Smooth muscle cell (in vitro differentiated cells): Measurements from ENCODE around the gene FLOT2. TPM values are rescaled to one million over a fixed set of nuclear protein-coding genes. Genes with fewer than 3 reads are reported as not detected.

ENCODE experiments used
- DNase-seq: peaks from one replicate; lab custom pipeline; 2025; ENCODE audit not compliant: unreplicated experiment; lab: John Stamatoyannopoulos, UW
- H2AFZ ChIP-seq: fragments of 200-600 bp; sonication (generic); 2 replicates; pipeline ENCODE4 v1.6.0; 2016; ENCODE audit warnings: antibody characterized with exemption, low read depth, mild to moderate bottlenecking
- H3F3A ChIP-seq: fragments of 200-600 bp; sonication (generic); 2 replicates; pipeline ENCODE4 v1.6.0; 2017; ENCODE audit warnings: antibody characterized with exemption, low read depth
- H3K27ac ChIP-seq: fragments of 200-600 bp; sonication (generic); 2 replicates; pipeline ENCODE4 v1.5.1; 2016; ENCODE audit warnings: low read depth, mild to moderate bottlenecking
- H3K27me3 ChIP-seq: fragments of 200-600 bp; sonication (generic); 2 replicates; pipeline ENCODE4 v1.6.1; 2016; ENCODE audit warnings: low read depth, mild to moderate bottlenecking
- H3K36me3 ChIP-seq: fragments of 200-600 bp; sonication (generic); 2 replicates; pipeline ENCODE4 v1.5.1; 2016; ENCODE audit warnings: low read depth
- H3K4me1 ChIP-seq: fragments of 200-600 bp; sonication (generic); 2 replicates; pipeline ENCODE4 v1.5.1; 2016; ENCODE audit warnings: low read depth
- H3K4me2 ChIP-seq: fragments of 200-600 bp; sonication (generic); 2 replicates; pipeline ENCODE4 v1.6.0; 2016; ENCODE audit warnings: mild to moderate bottlenecking
- H3K4me3 ChIP-seq: fragments of 200-600 bp; sonication (generic); 2 replicates; pipeline ENCODE4 v1.5.1; 2016; ENCODE audit warnings: mild to moderate bottlenecking
- H3K79me2 ChIP-seq: fragments of 200-600 bp; sonication (generic); 2 replicates; pipeline ENCODE4 v1.6.0; 2016; ENCODE audit warnings: low read depth, mild to moderate bottlenecking
- H3K9ac ChIP-seq: fragments of 200-600 bp; sonication (generic); 2 replicates; pipeline ENCODE4 v1.6.0; 2016; ENCODE audit warnings: low read depth
- H3K9me3 ChIP-seq: fragments of 200-600 bp; sonication (generic); replicated peaks from 2 replicates; pipeline ENCODE4 v1.5.1; 2016; ENCODE audit warnings: low read depth
- H4K20me1 ChIP-seq: fragments of 200-600 bp; sonication (generic); 2 replicates; pipeline ENCODE4 v1.6.0; 2016; ENCODE audit warnings: low read depth
- WGBS: methylation state at CpG from one replicate; pipeline ENCODE4 v1.1.7; 2016; ENCODE audit warnings: low lambda C conversion rate; 5-methylcytosine and 5-hydroxymethylcytosine counted together
- polyA plus RNA-seq: library from polyadenylated mRNA; unstranded; fragments of >200 nt; fragmentation: Nextera tagmentation; extraction: Ambion mirVana; gene quantifications from 2 replicates; pipeline ENCODE4 v1.2.1, GENCODE V29; 2016
- total RNA-seq: library from RNA; depleted of rRNA; stranded (reverse); fragments of >200 nt; gene quantifications from 2 replicates; pipeline ENCODE4 v1.2.3, GENCODE V29; 2014
- TF ChIP-seq, protein P1 (sequence below): fragments of 200-600 bp; sonication (generic); IDR thresholded peaks from 2 replicates; pipeline ENCODE4 v1.5.1; 2017; ENCODE audit warnings: borderline replicate concordance, mild to moderate bottlenecking, antibody characterized with exemption; ENCODE audit not compliant: insufficient read depth, poor library complexity, severe bottlenecking

Gene FLOT2
- total and polyA plus RNA-seq, 2 experiments from 2014 or later, result 18.1 to 40.1 TPM

DNA sequence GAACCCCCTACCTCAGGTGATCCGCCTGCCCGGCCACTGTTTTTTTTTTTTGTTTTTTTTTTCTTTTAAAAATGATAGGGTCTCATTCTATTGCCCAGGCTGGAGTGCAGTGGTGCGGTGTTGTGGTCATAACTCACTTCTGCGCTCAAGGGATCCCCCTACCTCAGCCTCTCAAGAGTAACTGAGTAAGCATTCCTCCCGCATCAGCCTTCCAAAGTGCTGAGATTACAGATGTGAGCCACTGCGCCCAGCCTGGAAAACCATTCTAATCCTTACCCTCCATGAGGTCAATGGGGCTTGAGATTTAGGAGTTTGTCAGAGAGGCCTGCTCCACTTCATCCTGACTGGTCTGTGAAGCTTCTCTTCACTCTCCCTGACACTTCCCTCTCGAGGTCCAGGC, 30.3 kb downstream of the FLOT2 start:
- no peak overlapping the region for H3K27ac ChIP-seq
- DNase-seq, result no peak
- no peaks in the 10 kb centered on the region for H3K9me3 ChIP-seq
- H3K4me2 ChIP-seq, result no peak overlapping the region
- H3K27me3 ChIP-seq, result no peaks in the 10 kb centered on the region
- no peak overlapping the region for H2AFZ ChIP-seq
- H3K9ac ChIP-seq, result no peak overlapping the region
- no peak overlapping the region for H3K4me3 ChIP-seq
- TF ChIP-seq, protein P1, sequence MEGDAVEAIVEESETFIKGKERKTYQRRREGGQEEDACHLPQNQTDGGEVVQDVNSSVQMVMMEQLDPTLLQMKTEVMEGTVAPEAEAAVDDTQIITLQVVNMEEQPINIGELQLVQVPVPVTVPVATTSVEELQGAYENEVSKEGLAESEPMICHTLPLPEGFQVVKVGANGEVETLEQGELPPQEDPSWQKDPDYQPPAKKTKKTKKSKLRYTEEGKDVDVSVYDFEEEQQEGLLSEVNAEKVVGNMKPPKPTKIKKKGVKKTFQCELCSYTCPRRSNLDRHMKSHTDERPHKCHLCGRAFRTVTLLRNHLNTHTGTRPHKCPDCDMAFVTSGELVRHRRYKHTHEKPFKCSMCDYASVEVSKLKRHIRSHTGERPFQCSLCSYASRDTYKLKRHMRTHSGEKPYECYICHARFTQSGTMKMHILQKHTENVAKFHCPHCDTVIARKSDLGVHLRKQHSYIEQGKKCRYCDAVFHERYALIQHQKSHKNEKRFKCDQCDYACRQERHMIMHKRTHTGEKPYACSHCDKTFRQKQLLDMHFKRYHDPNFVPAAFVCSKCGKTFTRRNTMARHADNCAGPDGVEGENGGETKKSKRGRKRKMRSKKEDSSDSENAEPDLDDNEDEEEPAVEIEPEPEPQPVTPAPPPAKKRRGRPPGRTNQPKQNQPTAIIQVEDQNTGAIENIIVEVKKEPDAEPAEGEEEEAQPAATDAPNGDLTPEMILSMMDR, result no peak
- WGBS, result 93% methylated on average over 7 of the region's 7 CpGs
- no peaks in the 10 kb centered on the region for H4K20me1 ChIP-seq
- H3K36me3 ChIP-seq, result no peaks in the 10 kb centered on the region
- no peaks in the 10 kb centered on the region for H3K4me1 ChIP-seq
- peaks cover 5% of the 10 kb centered on the region for H3F3A ChIP-seq
- H3K79me2 ChIP-seq, result no peaks in the 10 kb centered on the region

- H3K36me3 ChIP-seq, result no peaks in the 10 kb centered on the region
- H3K9ac ChIP-seq, result no peak overlapping the region
- DNase-seq, result no peak
- H3K79me2 ChIP-seq, result no peaks in the 10 kb centered on the region
- H3K9me3 ChIP-seq, result no peaks in the 10 kb centered on the region
- peaks cover 3% of the 10 kb centered on the region for H3F3A ChIP-seq
- TF ChIP-seq, protein P1, result no peak
- no peak overlapping the region for H2AFZ ChIP-seq
- H3K4me2 ChIP-seq, result no peak overlapping the region
- H4K20me1 ChIP-seq, result no peaks in the 10 kb centered on the region
- no peaks in the 10 kb centered on the region for H3K27me3 ChIP-seq
- no peak overlapping the region for H3K4me3 ChIP-seq
- no peaks in the 10 kb centered on the region for H3K4me1 ChIP-seq
- WGBS, result 91% methylated on average over 13 of the region's 13 CpGs
- H3K27ac ChIP-seq, result no peak overlapping the region
Observed at GRCh38 chr17:28865946-28866752, 31.4 kb downstream of the FLOT2 start.

GRCh38 chr17:28864991-28865849, 32.3 kb downstream of the FLOT2 start:
- WGBS, result 80% methylated on average over 11 of the region's 11 CpGs
- H4K20me1 ChIP-seq, result no peaks in the 10 kb centered on the region
- no peak overlapping the region for H3K9ac ChIP-seq
- no peak overlapping the region for H2AFZ ChIP-seq
- no peak overlapping the region for H3K4me3 ChIP-seq
- H3K9me3 ChIP-seq, result no peaks in the 10 kb centered on the region
- TF ChIP-seq, protein P1, result no peak
- H3K4me2 ChIP-seq, result no peak overlapping the region
- no peak for DNase-seq
- H3K79me2 ChIP-seq, result no peaks in the 10 kb centered on the region
- no peaks in the 10 kb centered on the region for H3K36me3 ChIP-seq
- H3K4me1 ChIP-seq, result no peaks in the 10 kb centered on the region
- H3K27ac ChIP-seq, result no peak overlapping the region
- no peaks in the 10 kb centered on the region for H3F3A ChIP-seq
- no peaks in the 10 kb centered on the region for H3K27me3 ChIP-seq
